ENCODE results near the gene ORM2. TPM values are rescaled to one million over a fixed set of nuclear protein-coding genes. Genes with fewer than 3 reads are reported as not detected.

ORM2 gene
- total and polyA plus RNA-seq, 2 of the 8 experiments (the other 6 are each of a cell fraction or from before 2014, with no cell fraction given), result 1.3 TPM; not detected in 1

DNA sequence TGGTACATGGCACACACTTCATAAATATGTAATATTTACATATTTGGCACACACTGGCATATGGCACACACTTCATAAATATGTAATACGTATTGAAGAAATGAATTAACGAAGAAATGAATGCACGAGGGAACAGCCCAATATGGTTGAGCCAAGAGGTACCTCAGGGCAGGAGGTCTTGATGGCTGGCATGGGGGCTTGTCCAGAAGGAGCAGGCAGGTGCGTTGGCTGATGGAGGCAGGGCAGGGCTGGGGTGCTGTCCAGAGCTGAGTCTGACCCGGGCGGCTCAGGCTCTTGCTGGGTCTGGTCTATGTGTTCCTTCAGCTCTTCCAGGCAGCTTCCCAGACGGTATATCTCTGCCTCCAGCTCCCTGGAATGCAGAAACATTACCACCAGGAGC lies 31.9 kb downstream of the ORM2 start (continued):
- TF ChIP-seq GABPA (IDR thresholded peaks at IDR 0.05; ENCODE audit: borderline replicate concordance, insufficient read depth, low read length), result no peak
- TF ChIP-seq CEBPB (IDR thresholded peaks at IDR 0.05; ENCODE audit: low read depth, low read length), result no peak
